Measurements from ENCODE around the gene MIEF2.
"Not testable (repeated sequence)": the region's sequence is repeated elsewhere in the genome, so short reads cannot be mapped to it uniquely, and the experiment has no call there.

The MIEF2 gene

DNA sequence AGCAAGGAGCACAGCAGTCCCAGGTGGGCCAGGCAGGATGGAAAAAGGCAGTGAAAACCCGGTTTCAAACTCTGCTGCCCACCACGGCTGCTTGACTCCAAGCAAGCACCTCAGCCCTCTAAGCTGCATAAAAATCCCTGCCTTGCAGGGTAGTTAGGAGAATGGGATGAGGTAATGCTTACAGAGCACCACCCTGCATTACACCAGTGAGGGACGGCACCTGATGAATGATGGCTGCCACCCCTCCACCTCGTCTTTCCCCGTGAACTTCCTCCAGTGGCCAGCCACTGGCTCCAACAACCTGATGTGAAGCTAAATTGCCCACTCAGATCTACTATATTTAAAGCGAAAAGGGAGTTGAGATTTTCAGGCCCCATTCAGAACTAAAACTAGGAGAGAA lies 21.3 kb downstream of the MIEF2 start:
- no peak for DNase-seq (ENCODE audit: low read depth in 2 of 2)

DNA sequence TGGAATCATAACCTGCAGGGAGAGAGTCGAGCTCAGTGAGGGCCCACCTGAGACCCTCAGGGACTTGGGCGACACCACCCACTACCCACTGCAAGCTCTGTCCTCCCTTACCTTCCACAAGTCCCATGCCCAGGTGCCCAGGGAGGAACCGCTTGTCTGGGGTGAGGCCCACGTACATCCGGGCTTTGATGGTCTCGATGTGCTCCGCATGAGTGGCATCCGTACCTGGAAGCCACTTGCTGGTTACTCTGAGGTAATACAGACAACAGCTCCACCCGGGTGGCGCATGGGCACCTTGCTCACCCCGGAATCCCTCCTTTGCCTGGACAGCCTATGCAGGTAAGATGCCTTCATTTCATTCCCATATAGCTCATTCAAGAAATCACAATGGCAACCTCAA lies 24.8 kb downstream of the MIEF2 start:
- no peak for DNase-seq (ENCODE audit: low read depth in 2 of 2)

DNA sequence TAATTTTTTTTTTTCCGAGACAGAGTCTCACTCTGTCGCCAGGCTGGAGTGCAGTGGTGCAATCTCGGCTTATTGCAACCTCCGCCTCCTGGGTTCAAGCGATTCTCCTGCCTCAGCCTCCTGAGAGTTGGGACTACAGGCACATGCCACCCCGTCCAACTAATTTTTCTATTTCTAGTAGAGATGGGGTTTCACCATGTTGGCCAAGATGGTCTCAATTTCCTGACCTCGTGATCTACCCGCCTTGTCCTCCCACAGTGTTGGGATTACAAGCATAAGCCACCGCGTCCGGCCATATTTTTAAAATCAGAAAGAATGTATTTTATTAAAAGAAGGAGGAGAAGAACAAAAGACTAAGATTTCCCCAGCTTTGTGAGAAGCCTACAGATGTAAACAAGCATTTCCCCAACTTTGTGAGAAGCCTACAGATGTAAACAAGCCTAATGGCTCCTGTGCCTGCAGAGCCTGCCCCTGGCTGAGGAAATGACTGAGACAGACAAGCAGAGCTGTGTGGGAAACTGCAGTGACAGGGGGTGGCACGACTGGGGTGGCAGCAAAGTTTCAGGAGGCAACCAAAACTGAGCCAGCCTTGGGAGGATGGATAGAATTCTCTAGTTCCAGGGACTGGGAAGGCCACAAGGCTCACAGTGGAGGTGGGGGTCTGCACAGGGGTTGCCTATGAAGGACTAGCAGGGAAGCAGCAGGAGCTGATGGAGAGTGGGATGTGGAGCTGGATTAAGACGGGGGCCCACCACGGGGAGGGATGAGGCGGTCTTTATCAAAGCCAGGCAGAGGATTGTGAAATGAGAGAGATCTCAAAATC lies 31.5 kb downstream of the MIEF2 start:
- no peak for DNase-seq (ENCODE audit: low read depth in 2 of 2)

DNA sequence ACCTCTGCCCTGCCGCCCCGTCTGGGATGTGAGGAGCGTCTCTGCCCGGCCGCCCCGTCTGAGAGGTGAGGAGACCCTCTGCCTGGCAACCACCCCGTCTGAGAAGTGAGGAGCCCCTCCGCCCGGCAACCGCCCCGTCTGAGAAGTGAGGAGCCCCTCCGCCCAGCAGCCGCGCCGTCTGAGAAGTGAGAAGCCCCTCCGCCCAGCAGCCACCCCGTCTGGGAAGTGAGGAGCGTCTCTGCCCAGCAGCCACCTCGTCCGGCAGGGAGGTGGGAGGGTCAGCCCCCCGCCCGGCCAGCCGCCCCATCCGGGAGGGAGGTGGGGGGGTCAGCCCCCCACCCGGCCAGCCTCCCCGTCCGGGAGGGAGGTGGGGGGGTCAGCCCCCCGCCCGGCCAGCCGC lies 37.6 kb downstream of the MIEF2 start:
- not testable (repeated sequence) for DNase-seq (ENCODE audit: low read depth in 2 of 2)

DNA sequence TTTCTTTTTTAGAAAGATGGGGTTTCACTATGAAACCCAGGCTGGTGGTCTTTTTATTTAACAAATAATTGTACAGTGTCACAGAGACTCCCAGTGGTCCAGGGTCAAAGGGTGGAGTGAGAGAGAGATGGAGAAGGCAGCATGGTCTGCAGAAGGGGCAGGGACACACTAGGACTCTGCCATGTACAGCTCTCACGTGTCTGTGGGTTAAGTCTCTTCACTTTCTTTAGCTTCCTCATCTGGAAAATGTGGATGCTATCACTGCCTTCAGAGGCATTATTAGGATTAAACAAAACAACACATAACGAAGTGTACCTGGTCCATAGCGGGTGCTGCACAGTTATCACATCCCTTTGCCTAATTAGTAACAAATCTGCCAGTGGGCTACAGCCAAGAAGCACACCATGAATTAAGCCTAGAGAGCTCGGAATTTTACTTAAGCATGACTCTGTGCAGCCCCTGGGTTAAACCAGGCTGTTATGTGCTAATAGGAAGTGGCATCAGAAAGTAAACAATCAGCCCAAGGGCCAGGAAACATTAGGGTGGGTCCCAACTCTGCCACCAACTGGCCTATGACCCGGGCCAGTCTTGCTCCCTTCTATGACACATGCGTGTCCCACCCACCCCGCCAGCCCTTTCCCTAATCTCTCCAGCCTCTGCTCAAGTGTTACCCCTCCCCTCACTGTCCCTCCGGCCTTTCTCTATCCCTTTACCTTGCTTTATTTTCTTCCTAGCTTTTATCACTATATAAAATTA lies 40.4 kb downstream of the MIEF2 start:
- no peak for DNase-seq (ENCODE audit: low read depth in 2 of 2)

DNA sequence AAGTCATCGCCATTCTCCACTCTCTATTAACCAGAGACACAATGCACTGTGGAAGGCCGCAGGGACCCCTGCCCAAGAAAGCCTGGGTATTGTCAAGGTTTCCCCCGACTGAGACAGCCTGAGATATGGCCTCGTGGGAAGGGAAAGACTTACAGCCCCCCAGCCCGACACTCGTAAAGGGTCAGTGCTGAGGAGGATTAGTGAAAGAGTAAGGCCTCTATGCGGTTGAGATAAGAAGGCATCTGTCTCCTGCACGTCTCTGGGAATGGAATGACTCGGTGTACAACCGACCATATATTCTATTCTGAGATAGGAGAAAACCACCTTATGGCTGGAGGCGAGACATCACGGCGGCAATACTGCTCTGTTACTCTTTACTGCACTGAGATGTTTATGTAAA lies 42.7 kb downstream of the MIEF2 start:
- DNase-seq (ENCODE audit: low read depth in 2 of 2) = not testable (repeated sequence)

DNA sequence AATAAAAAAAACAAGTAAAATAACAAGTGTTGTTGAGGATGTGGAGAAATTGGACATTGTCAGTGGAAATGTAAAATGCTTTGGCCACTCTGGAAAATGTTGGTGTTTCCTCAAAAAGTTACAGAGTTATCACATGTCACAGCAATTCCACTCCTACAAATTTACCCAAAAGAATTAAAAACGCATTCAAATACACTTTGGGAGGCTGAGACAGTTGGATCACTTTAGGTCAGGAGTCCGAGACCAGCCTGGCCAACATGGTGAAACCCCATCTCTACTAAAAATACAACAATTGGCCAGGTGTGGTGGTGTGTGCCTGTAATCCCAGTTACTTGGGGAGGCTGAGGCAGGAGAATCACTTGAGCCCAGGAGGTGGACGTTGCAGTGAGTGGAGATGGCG lies 48.7 kb downstream of the MIEF2 start:
- no peak for DNase-seq (ENCODE audit: low read depth in 2 of 2)

DNA sequence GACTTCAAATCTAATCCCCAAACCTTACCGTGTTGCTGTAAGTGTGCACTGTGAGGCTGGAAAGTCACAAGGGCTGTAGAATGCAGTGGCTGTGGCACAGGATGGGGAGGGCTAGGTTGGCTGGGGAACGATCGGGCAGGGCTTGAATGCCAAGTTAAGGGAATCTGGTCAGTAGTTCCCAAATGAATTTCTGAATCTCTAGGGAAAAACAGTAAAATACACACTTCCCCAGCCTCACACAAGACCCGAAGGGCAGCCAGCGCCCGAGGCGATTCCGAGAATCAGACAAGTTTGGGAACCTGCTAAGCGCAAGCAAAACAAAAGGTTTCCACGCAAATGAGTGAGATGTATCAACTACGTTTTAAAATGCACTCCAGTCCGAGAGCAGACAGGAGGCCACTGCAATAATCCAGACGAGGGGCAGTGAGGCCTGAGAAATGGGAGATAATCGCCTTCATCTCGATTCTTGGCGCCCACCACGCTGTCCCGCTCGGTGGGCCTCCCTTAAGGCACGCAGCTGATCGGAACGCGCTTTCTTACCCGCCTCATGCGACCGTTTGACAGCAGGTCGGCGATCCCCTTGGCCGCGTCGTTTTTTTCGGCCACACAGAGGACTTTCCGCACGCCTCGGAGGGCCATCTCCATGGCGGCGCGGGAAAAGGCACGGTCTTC lies 53.7 kb downstream of the MIEF2 start:
- no peak for DNase-seq (ENCODE audit: low read depth in 2 of 2)

DNA sequence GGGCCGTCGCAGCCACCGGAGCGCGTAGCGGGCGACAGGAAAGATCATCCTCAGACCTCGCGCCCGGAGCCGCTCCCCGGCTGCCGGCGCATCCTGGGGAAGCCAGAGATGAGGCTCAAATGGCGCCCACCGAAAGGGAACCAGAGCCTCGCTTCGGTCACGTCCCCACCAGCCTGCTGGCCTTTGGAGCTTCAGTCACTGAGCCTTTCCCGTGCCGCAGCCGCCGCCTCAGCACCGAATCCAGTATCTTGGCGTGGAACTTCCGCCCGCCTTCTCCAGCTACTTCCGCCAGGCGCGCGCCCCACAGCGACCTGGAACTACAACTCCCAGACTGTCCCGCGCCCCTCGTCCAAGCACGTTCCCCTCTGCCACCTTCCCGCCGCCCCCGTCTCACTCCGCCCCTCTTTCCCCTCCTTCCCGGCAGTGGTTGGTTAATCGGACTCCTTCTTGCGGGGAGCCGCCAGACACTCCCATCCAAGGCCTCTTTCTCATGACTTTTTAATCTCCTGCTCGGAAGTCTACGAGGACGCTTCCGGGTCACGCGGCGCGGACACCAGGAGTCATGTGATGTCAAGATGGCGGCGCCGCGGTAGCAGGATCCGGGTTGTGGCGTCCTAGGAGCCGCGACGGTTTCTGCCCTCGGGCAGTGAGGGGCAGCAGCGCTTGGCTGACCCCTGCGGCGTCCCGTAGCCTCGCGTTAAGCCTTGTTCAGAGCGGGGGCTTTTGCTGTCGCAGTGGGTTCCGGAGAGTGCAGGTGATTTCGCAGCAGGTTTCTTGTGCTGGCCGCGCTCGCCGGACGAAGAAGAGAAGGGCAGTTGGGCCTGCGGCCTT lies 54.5 kb downstream of the MIEF2 start, which contains the start of the genes SMCR8 and TOP3A:
SMCR8 (plus strand) TSS at position 563 of the 831 bp plus-strand sequence. CDS start 497 bp downstream, outside the sequence.
TOP3A (minus strand) TSS at position 264 of the 831 bp plus-strand sequence; CDS start at position 48, 216 bp downstream.
- peak; percentile 96 for DNase-seq (ENCODE audit: low read depth in 2 of 2)

DNA sequence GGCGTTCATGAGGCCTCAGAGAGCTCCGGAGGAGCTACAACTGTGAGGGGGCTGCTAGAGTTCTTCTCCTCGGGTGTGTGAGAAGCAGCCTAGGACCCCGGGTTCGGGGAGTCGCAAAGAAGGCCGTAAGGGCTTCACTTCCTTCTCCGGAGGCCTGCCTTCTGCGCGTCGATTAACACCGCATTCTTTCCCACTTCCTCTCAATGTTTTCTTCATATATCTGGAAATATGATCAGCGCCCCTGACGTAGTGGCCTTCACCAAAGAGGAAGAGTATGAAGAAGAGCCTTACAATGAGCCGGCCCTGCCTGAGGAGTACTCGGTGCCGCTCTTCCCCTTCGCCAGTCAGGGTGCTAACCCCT lies 55.1 kb downstream of the MIEF2 start:
- DNase-seq (ENCODE audit: low read depth in 2 of 2) = no peak

DNA sequence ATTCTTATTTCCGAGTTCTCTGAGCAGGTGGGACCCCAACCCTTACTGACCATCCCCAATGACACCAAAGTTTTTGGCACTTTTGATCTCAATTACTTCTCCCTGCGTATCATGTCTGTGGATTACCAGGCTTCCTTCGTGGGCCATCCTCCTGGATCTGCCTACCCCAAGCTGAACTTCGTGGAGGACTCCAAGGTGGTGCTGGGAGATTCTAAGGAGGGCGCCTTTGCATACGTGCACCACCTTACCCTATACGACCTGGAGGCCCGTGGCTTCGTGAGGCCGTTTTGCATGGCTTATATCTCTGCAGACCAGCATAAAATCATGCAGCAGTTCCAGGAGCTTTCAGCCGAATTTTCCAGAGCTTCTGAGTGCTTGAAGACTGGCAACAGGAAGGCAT lies 55.5 kb downstream of the MIEF2 start:
- DNase-seq (ENCODE audit: low read depth in 2 of 2) = no peak
